OCI-LY7 (cell line): ENCODE results near the gene PTDSS2.

Source experiments
- EZH2phosphoT487 ChIP-seq: fragments of 200-600 bp; sonication (generic); IDR thresholded peaks from 2 replicates; pipeline ENCODE4 v1.6.1; 2018; ENCODE audit warnings: low read depth, borderline replicate concordance, mild to moderate bottlenecking, mixed run types, antibody characterized with exemption, low read length, moderate library complexity, mixed read lengths
- TF ChIP-seq, protein P1 (sequence below): fragments of 200-600 bp; sonication (generic); conservative IDR thresholded peaks from 2 replicates; pipeline ENCODE4 v1.5.1; 2014; ENCODE audit warnings: mild to moderate bottlenecking, antibody characterized with exemption, low read length, moderate library complexity, mixed read lengths

DNA sequence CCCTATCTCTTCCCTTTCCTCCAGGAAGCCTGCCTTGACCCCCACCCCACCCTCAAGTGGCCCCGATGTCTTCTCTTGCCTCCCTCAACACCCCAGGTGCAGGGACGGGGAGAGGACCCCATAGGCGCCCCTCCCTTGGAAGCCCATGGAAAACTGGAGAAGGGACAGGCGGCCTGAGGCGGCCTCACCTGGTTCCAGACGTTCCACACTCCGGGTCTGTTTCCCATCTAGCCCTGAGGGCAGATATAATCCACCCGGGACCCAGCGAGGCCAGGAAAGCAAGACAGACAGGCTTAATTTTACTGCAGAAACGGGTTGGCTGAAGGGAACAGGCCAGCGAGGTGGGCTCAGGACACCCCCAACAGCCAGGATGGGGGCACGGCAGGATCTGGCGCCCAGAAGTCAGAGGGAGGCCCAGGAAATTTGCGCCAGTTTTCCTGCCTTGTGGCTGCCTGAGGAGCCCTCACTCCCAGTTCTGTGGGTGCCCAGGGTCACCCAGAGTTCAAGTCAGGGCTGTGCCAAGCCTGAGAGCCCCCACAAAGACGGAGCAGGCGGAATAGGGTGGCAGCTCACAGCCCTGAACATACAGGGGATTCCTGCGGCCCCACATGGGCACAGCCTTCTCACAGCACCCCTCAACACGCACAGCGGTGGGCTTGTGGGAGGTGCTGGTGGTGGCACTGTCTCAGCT is 32.3 kb upstream of the PTDSS2 start:
- TF ChIP-seq, protein P1, sequence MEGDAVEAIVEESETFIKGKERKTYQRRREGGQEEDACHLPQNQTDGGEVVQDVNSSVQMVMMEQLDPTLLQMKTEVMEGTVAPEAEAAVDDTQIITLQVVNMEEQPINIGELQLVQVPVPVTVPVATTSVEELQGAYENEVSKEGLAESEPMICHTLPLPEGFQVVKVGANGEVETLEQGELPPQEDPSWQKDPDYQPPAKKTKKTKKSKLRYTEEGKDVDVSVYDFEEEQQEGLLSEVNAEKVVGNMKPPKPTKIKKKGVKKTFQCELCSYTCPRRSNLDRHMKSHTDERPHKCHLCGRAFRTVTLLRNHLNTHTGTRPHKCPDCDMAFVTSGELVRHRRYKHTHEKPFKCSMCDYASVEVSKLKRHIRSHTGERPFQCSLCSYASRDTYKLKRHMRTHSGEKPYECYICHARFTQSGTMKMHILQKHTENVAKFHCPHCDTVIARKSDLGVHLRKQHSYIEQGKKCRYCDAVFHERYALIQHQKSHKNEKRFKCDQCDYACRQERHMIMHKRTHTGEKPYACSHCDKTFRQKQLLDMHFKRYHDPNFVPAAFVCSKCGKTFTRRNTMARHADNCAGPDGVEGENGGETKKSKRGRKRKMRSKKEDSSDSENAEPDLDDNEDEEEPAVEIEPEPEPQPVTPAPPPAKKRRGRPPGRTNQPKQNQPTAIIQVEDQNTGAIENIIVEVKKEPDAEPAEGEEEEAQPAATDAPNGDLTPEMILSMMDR = no peak
- TF ChIP-seq EZH2phosphoT487 = no peak
